Transverse colon (tissue), 4 donors: ENCODE data around the gene RABGAP1. TPM values are rescaled to one million over a fixed set of nuclear protein-coding genes. Genes with fewer than 3 reads are reported as not detected.
A peak's percentile ranks its signal among the peaks of the same experiment; 100 is the strongest.

Experiments used
- DNase-seq: peaks from one replicate; pipeline ENCODE4 v3.0.0-alpha.2; 2019
- H3K27ac ChIP-seq, 4 donors: fragments of 200-600 bp; sonication (generic); 2 replicates each; pipeline ENCODE4 v1.5.1; 2016 to 2018; ENCODE audit warnings: inconsistent platforms in 4 of 4
- H3K27me3 ChIP-seq: fragments of 200-600 bp; sonication (generic); 2 replicates; pipeline ENCODE4 v1.5.1; 2017; ENCODE audit warnings: inconsistent platforms
- H3K36me3 ChIP-seq, 4 donors: fragments of 200-600 bp; sonication (generic); 2 replicates each; pipeline ENCODE4 v1.5.1; 2017 to 2019; ENCODE audit warnings: inconsistent platforms in 4 of 4
- H3K4me1 ChIP-seq, 4 donors: fragments of 200-600 bp; sonication (generic); 2 replicates each; pipeline ENCODE4 v1.5.1; 2017 to 2020; ENCODE audit warnings: inconsistent platforms in 4 of 4
- H3K4me3 ChIP-seq, 4 donors: fragments of 200-600 bp; sonication (generic); 1 replicate in 1 of 4; 2 replicates in 3 of 4; pipeline versions ENCODE4 v1.5.1 to v1.6.1; 2017 to 2019; ENCODE audit warnings: inconsistent platforms in 4 of 4
- H3K9me3 ChIP-seq, 2 donors: fragments of 200-600 bp; sonication (generic); 2 replicates each; pipeline ENCODE4 v1.5.1; 2017 to 2019; ENCODE audit warnings: inconsistent platforms in 2 of 2
- EP300 ChIP-seq: sonication (generic); formaldehyde crosslinking; IDR thresholded peaks from one replicate; pipeline ENCODE4 v1.6.1; 2017; ENCODE audit warnings: antibody characterized with exemption, low read depth
- POLR2A ChIP-seq: fragments of 450-650 bp; IDR thresholded peaks from one replicate; pipeline ENCODE4 v1.6.1; 2016; ENCODE audit warnings: antibody characterized with exemption, mild to moderate bottlenecking, moderate library complexity
- POLR2AphosphoS5 ChIP-seq, 3 donors: sonication (generic); formaldehyde crosslinking; IDR thresholded peaks; one replicate each; pipeline ENCODE4 v1.6.1; 2016; ENCODE audit warnings: antibody characterized with exemption in 3 of 3
- WGBS, 2 donors: methylation state at CpG; one replicate each; pipeline ENCODE4 v1.1.5; 2018; ENCODE audit warnings: low coverage in 1 of 2; 5-methylcytosine and 5-hydroxymethylcytosine counted together
- in situ Hi-C, 4 donors: fragments of 200-750 bp; cut with MboI; loops; one replicate each; pipeline versions ENCODE4 v1.15.0 to v1.15.1; 2017; ENCODE audit warnings: low sequenced_read_pairs in 3 of 4, low pct_ligation_motif_present in 1 of 4, low pct_unique_long_range_greater_than_20kb in 1 of 4
- intact Hi-C: fragments of 100-400 bp; cut with DNase I; formaldehyde crosslinking; loops from one replicate; pipeline ENCODE4 v1.15.1; 2023; ENCODE audit warnings: low total_unique reads
- total RNA-seq, 4 donors: library from RNA; depleted of rRNA; stranded (reverse); fragments of >200 nt; gene quantifications; one replicate each; pipeline ENCODE4 v1.1.0, GENCODE V29; 2016
- TF ChIP-seq, protein P1 (sequence below), 5 experiments: fragments of 200-600 bp in 3 of 5; fragments of 450-650 bp in 2 of 5; sonication (generic) in 3 of 5; IDR thresholded peaks; 1 replicate in 2 of 5; 2 replicates in 3 of 5; pipeline ENCODE4 v1.5.1; 2016 to 2017; ENCODE audit warnings: antibody characterized with exemption in 5 of 5, inconsistent platforms in 3 of 5, mild to moderate bottlenecking in 2 of 5, moderate library complexity in 1 of 5

The RABGAP1 gene
- total RNA-seq, 4 donors from 2014 or later = 56.1 to 114 (median 88.9) TPM

GRCh38 chr9:123033864-123034601 lies 93.2 kb downstream of the RABGAP1 start:
- TF ChIP-seq POLR2AphosphoS5 (IDR thresholded peaks at IDR 0.05) (no peak), POLR2A (no peak), EP300 (no peak)
- TF ChIP-seq, protein P1, sequence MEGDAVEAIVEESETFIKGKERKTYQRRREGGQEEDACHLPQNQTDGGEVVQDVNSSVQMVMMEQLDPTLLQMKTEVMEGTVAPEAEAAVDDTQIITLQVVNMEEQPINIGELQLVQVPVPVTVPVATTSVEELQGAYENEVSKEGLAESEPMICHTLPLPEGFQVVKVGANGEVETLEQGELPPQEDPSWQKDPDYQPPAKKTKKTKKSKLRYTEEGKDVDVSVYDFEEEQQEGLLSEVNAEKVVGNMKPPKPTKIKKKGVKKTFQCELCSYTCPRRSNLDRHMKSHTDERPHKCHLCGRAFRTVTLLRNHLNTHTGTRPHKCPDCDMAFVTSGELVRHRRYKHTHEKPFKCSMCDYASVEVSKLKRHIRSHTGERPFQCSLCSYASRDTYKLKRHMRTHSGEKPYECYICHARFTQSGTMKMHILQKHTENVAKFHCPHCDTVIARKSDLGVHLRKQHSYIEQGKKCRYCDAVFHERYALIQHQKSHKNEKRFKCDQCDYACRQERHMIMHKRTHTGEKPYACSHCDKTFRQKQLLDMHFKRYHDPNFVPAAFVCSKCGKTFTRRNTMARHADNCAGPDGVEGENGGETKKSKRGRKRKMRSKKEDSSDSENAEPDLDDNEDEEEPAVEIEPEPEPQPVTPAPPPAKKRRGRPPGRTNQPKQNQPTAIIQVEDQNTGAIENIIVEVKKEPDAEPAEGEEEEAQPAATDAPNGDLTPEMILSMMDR (IDR thresholded peaks at IDR 0.05) = no peak
- Histone ChIP-seq H3K36me3 (peaks cover 0 to 9% (median 0%) of the 10 kb centered on the region in 4 donors), H3K27ac (peak overlapping the region in 3 of 4 donors; percentile 8 to 42 (median 26)), H3K4me1 (peaks cover 0 to 9% (median 0%) of the 10 kb centered on the region in 4 donors), H3K27me3 (no peaks in the 10 kb centered on the region), H3K4me3 (peak overlapping the region in 1 of 4 donors; percentile 8), H3K9me3 (no peaks in the 10 kb centered on the region)
- WGBS, 2 donors = 61 to 77% methylated on average over 4 to 8 of the region's 8 CpGs
- no peak for DNase-seq
- intact Hi-C loops = no loop called here
- in situ Hi-C loops = no loop called here

DNA sequence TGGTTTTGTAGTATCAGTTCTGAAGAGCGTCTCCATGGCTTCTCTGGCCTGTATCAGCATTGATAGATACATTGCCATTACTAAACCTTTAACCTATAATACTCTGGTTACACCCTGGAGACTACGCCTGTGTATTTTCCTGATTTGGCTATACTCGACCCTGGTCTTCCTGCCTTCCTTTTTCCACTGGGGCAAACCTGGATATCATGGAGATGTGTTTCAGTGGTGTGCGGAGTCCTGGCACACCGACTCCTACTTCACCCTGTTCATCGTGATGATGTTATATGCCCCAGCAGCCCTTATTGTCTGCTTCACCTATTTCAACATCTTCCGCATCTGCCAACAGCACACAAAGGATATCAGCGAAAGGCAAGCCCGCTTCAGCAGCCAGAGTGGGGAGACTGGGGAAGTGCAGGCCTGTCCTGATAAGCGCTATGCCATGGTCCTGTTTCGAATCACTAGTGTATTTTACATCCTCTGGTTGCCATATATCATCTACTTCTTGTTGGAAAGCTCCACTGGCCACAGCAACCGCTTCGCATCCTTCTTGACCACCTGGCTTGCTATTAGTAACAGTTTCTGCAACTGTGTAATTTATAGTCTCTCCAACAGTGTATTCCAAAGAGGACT lies 94.2 kb downstream of the RABGAP1 start:
- in situ Hi-C loops = no loop called here
- 84 to 94% methylated on average over 8 to 13 of the region's 13 CpGs for WGBS, 2 donors
- H3K9me3 ChIP-seq = no peaks in the 10 kb centered on the region
- no peak overlapping the region for H3K4me3 ChIP-seq
- DNase-seq = no peak
- H3K4me1 ChIP-seq = peaks cover 0 to 12% (median 0%) of the 10 kb centered on the region in 4 donors
- H3K36me3 ChIP-seq = no peaks in the 10 kb centered on the region
- intact Hi-C loops = no loop called here
- H3K27me3 ChIP-seq = no peaks in the 10 kb centered on the region
- H3K27ac ChIP-seq = peak overlapping the region in 3 of 4 donors; percentile 8 to 53 (median 26)
- TF ChIP-seq POLR2AphosphoS5 (IDR thresholded peaks at IDR 0.05) (no peak), EP300 (no peak)

DNA sequence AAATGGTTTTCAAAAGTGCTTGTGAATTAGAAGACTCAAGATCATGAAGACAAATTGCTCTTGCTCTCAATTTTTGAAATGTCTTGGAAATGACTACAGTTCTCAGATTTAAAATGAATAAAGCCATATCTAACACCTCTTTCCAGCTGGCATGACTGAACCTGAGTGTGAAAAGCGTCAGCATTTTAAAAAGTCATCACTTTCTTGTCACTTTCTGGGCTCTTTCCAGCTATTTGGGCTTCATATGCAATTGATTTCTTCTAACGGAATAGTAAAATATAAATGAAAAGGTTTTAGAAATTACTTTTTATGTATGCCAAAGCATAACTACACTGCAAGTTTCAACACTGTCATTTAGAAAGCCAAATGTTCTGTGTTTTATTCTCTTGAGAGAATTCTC lies 95.0 kb downstream of the RABGAP1 start:
- Histone ChIP-seq H3K27me3 (no peaks in the 10 kb centered on the region), H3K27ac (peak overlapping the region in 3 of 4 donors; percentile 32 to 53 (median 50)), H3K4me1 (peaks cover 0 to 12% (median 0%) of the 10 kb centered on the region in 4 donors), H3K36me3 (no peaks in the 10 kb centered on the region), H3K9me3 (no peaks in the 10 kb centered on the region), H3K4me3 (no peak overlapping the region)
- no peak for DNase-seq
- TF ChIP-seq, protein P1 (IDR thresholded peaks at IDR 0.05) = no peak
- intact Hi-C loops (no loop called here), in situ Hi-C loops (no loop called here)
- WGBS, 2 donors = 61 to 69% methylated on average over 2 of the region's 2 CpGs

DNA sequence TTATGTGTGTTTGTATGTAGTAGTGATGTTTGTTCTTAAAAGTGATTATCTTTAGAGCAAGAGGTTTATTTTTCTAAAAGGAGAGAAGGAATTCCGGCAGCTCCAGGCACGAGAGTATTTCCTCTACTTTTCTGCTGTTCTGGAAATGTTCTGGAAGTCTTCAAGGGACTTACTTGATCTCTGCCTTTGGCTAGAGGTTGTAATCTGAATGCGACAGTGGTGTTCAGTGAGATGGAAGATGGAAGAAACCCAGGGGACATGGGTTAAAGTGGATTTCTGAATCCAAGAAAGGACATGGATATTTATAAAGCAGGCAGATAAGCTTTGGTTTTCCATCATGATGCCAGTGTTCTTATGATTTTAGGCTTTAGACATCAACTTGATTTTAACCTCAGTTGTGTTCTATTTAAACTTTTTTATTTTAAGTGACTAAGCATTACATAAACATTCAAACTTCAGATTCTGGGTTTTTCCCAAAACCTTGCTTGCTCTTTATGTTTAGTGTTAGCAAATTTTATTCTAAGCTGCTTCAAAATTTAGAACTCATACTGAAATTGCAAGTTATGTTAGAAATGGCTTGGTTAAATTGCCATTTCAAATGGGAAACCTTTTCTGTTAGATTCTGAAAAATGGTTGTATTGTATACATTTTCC lies 96.2 kb downstream of the RABGAP1 start:
- Histone ChIP-seq H3K36me3 (no peaks in the 10 kb centered on the region), H3K4me1 (peaks cover 0 to 12% (median 0%) of the 10 kb centered on the region in 4 donors), H3K27ac (peak overlapping the region; percentile 13 to 53 (median 41)), H3K9me3 (no peaks in the 10 kb centered on the region), H3K27me3 (no peaks in the 10 kb centered on the region), H3K4me3 (no peak overlapping the region)
- intact Hi-C loops = no loop called here
- TF ChIP-seq POLR2AphosphoS5 (IDR thresholded peaks at IDR 0.05) = no peak
- TF ChIP-seq EP300 = no peak
- TF ChIP-seq POLR2A = no peak
- TF ChIP-seq, protein P1 (IDR thresholded peaks at IDR 0.05) = no peak
- in situ Hi-C loops = no loop called here
- 58 to 63% methylated on average over 3 of the region's 3 CpGs for WGBS, 2 donors
- DNase-seq = no peak
